T-cell (primary cell): ENCODE results near the gene DAPK1. TPM values are rescaled to one million over a fixed set of nuclear protein-coding genes. Genes with fewer than 3 reads are reported as not detected.

ENCODE experiments used
- ATAC-seq, 4 experiments: fragments of 200-7000 bp in 3 of 4; fragments of 150-1000 bp in 1 of 4; cut with Tn5 transposase; replicated peaks in 1 of 4; 1 replicate in 3 of 4; 2 replicates in 1 of 4; pipeline ENCODE4 v1.10.0; 2021; ENCODE audit warnings: moderate library complexity in 3 of 4, mild to moderate bottlenecking in 2 of 4, moderate number of reproducible peaks in 1 of 4
- CTCF ChIA-PET, 2 donors: fragments of 300-600 bp; sonication (Branson Sonifier 250); formaldehyde crosslinking; loops; one replicate each; lab custom pipeline; 2022; ENCODE audit warnings: antibody characterized with exemption in 2 of 2; lab: Charles Lee
- POLR2A ChIA-PET, 2 donors: fragments of 300-600 bp; sonication (Branson Sonifier 250); formaldehyde crosslinking; loops; one replicate each; lab custom pipeline; 2022; ENCODE audit warnings: antibody characterized with exemption in 2 of 2; lab: Charles Lee
- DNase-seq, 35 experiments: peaks; one replicate each; pipeline versions ENCODE4 v3.0.0 to v3.0.0-alpha.2; 2013 to 2023
- H3K27ac ChIP-seq: one replicate; pipeline ENCODE4 v1.5.1; 2013; ENCODE audit warnings: low read length
- H3K27me3 ChIP-seq, 2 experiments: replicated peaks in 1 of 2; 1 replicate in 1 of 2; 2 replicates in 1 of 2; pipeline versions ENCODE4 v1.6.1 to v1.7.0; 2013; ENCODE audit warnings: low read length in 1 of 2, mixed read lengths in 1 of 2; ENCODE audit not compliant: control insufficient read depth in 2 of 2, insufficient read depth in 2 of 2; ENCODE audit errors: extremely low read depth in 1 of 2
- H3K36me3 ChIP-seq, 2 donors: 1 replicate in 1 of 2; 2 replicates in 1 of 2; pipeline versions ENCODE4 v1.6.1 to v1.7.0; 2013; ENCODE audit warnings: low read length in 1 of 2; ENCODE audit not compliant: control insufficient read depth in 2 of 2, insufficient read depth in 1 of 2; ENCODE audit errors: extremely low read depth in 1 of 2
- H3K4me1 ChIP-seq, 2 experiments: 1 replicate in 1 of 2; 2 replicates in 1 of 2; pipeline versions ENCODE4 v1.6.1 to v1.7.0; 2013; ENCODE audit warnings: low read length in 2 of 2, mixed read lengths in 1 of 2; ENCODE audit not compliant: insufficient read depth in 2 of 2, control insufficient read depth in 1 of 2; ENCODE audit errors: extremely low read depth in 1 of 2
- H3K4me3 ChIP-seq, 2 donors: 1 replicate in 1 of 2; 2 replicates in 1 of 2; pipeline versions ENCODE4 v1.5.1 to v1.7.0; 2013; ENCODE audit warnings: mild to moderate bottlenecking in 2 of 2, low read length in 1 of 2, moderate library complexity in 1 of 2; ENCODE audit not compliant: control insufficient read depth in 1 of 2; ENCODE audit errors: extremely low read depth in 1 of 2
- H3K9me3 ChIP-seq: 2 replicates; pipeline ENCODE4 v1.7.0; 2013
- H3K27ac Mint-ChIP-seq, 2 donors: one replicate each; pipeline ENCODE4 v1.8.0; 2020 to 2021; ENCODE audit warnings: mild to moderate bottlenecking in 2 of 2, mixed read lengths in 2 of 2
- H3K27me3 Mint-ChIP-seq, 2 donors: one replicate each; pipeline ENCODE4 v1.8.0; 2021 to 2022; ENCODE audit warnings: mixed read lengths in 2 of 2
- H3K36me3 Mint-ChIP-seq: one replicate; pipeline ENCODE4 v1.8.0; 2021; ENCODE audit warnings: mixed read lengths
- H3K4me1 Mint-ChIP-seq, 3 donors: one replicate each; pipeline ENCODE4 v1.8.0; 2020 to 2022; ENCODE audit warnings: mixed read lengths in 3 of 3, mild to moderate bottlenecking in 1 of 3
- H3K4me3 Mint-ChIP-seq, 3 donors: one replicate each; pipeline ENCODE4 v1.8.0; 2020 to 2022; ENCODE audit warnings: mild to moderate bottlenecking in 3 of 3, mixed read lengths in 3 of 3, moderate library complexity in 3 of 3
- H3K9me3 Mint-ChIP-seq, 3 donors: one replicate each; pipeline ENCODE4 v1.8.0; 2020 to 2022; ENCODE audit warnings: mixed read lengths in 3 of 3
- WGBS: methylation state at CpG from one replicate; pipeline ENCODE4 v1.1.5; 2013; ENCODE audit warnings: missing lambda C conversion rate; ENCODE audit not compliant: insufficient coverage; 5-methylcytosine and 5-hydroxymethylcytosine counted together
- total RNA-seq, 35 experiments: library from RNA in 6 of 35; stranded (reverse) in 6 of 35; fragments of 120-200 nt in 1 of 35; gene quantifications; one replicate each; pipeline versions ENCODE4 v1.2.1 to v1.2.4 and lab custom pipeline; 2013 to 2026

DAPK1 gene
- total RNA-seq, 5 donors from 2014 or later (not counting 1 experiment from before 2014, with no cell fraction given) = 1.7 to 4.2 (median 2.8) TPM

DNA sequence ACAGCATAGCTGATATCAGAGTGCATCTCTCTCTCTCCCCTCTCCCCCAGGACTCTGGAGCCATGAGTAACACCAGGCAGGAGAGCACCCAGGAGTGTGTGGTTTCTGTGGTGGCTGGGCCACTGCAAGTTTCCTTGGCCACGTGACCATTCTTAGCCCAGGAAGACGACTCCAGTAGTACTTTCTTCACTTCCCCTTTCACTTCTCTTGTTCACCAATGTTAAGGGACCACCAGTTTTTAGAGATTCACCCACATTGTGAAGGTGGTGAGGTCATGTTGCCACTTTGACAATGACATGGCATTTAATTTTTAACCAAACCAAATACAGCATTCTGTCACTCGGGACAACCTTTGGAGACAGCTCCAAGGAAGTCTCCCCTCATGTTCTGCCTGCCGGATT lies 17.9 kb upstream of the DAPK1 start:
- H3K4me3 ChIP-seq = no peak overlapping the region
- no peak overlapping the region for H3K27ac Mint-ChIP-seq
- H3K4me1 Mint-ChIP-seq = peaks cover 0 to 3% (median 0%) of the 10 kb centered on the region in 3 donors
- no CpG with 5 or more reads among the region's 4 CpGs for WGBS
- H3K9me3 Mint-ChIP-seq = no peaks in the 10 kb centered on the region
- H3K9me3 ChIP-seq = no peaks in the 10 kb centered on the region
- CTCF ChIA-PET = no interaction called here
- H3K36me3 ChIP-seq = no peaks in the 10 kb centered on the region
- no peak overlapping the region for H3K4me3 Mint-ChIP-seq
- no peaks in the 10 kb centered on the region for H3K27me3 ChIP-seq
- H3K27me3 Mint-ChIP-seq = peaks cover 0 to 3% of the 10 kb centered on the region in 2 donors
- ATAC-seq = no peak
- no peaks in the 10 kb centered on the region for H3K4me1 ChIP-seq
- H3K27ac ChIP-seq = no peak overlapping the region
- H3K36me3 Mint-ChIP-seq = no peaks in the 10 kb centered on the region
- POLR2A ChIA-PET = no interaction called here
- DNase-seq = peak in 4 of 35 experiments; percentile 3 to 42 (median 9)

DNA sequence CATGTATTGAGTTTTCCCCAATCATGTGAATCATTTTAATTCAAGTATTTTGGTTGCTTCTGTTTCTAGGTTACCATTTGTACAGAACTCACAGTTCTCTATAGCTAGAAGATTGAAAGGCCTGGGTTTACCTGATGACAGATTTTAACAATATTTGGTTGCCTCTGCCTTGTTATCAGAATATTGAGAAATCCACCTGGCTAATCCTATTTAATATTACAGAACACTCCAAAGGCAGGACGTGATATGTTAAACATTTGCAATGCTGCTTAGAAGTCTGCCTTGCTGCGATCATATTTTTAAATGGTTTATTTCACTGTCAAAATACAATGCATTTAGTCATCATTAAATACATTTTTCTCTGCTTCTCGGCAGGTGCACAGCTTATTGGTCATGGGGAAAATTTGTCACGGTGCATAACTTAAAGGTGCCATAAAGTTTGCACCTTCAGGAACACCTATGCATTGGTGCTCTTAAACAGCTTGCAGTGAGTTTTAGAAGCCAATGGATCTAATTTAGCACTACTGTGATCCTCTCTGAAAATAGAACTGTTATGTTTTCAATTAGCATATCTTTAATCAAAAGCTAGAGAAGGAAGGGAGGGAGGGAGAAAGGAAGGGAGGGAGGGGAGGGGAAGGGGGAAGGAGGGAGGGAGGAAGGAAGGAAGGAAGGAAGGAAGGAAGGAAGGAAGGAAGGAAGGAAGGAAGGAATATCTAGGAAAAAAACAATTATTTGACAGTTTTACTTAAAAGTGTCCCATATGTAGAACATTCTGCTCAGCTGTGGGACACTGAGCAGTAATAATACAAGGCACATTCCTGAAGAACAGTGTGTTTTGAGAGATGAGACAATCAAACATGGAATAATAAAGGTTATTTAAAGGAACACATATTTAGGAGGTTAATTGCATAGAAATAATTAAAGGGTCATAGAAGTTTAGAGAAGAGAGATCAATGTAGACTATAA lies 15.5 kb upstream of the DAPK1 start:
- peaks cover 3 to 6% of the 10 kb centered on the region in 2 donors for H3K27me3 Mint-ChIP-seq
- Histone ChIP-seq H3K4me3 (no peak overlapping the region), H3K27ac (no peak overlapping the region), H3K36me3 (no peaks in the 10 kb centered on the region), H3K9me3 (no peaks in the 10 kb centered on the region), H3K4me1 (no peaks in the 10 kb centered on the region), H3K27me3 (no peaks in the 10 kb centered on the region)
- ChIA-PET CTCF (no interaction called here), POLR2A (no interaction called here)
- DNase-seq (no peak), ATAC-seq (no peak)
- 100% methylated on average over 1 of the region's 4 CpGs for WGBS
- H3K9me3 Mint-ChIP-seq = no peaks in the 10 kb centered on the region
- H3K4me3 Mint-ChIP-seq = no peak overlapping the region
- H3K27ac Mint-ChIP-seq = no peak overlapping the region
- H3K4me1 Mint-ChIP-seq = peaks cover 0 to 3% (median 0%) of the 10 kb centered on the region in 3 donors
- H3K36me3 Mint-ChIP-seq = no peaks in the 10 kb centered on the region

DNA sequence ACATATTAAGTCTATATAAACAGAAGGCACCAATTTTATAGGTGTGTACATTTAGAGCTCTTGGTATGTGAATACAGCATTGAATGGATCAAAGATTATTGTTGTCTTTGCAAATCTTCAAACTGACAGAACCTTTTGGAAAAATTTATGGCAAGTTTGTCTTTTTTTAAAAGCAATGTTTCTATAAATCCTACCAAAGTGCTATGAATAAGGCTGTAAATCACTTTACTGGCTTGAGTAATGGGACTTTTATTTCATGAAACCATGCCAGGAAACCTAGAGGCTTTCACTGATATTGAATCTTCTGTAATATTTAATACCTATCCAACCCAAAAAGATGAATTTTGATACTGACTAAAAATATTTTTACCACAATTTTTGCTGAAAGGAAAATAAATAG lies 7.4 kb upstream of the DAPK1 start:
- CTCF ChIA-PET = no interaction called here
- no peaks in the 10 kb centered on the region for H3K36me3 Mint-ChIP-seq
- POLR2A ChIA-PET = no interaction called here

DNA sequence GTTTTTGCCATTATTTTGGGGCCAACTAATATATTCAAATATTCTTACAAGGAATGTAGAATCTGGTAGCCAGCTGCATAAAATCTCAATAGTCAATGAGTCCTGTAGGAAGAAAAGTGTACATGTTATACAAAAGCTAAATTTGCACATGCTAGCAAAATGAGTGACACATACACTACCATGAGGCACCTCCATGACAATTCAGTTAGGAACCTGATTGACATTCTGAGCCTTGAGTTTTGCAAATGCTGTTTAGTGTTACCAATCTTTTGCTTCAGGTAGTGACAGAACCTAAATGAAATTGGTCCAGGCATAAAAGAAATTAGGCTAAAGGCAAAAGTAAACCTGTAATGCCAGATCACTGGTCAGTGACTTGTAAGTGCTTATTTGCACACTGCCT lies 6.8 kb upstream of the DAPK1 start:
- Mint-ChIP-seq H3K4me1 (no peaks in the 10 kb centered on the region), H3K36me3 (no peaks in the 10 kb centered on the region)

More for the DNA sequence above, 7.4 kb upstream of the DAPK1 start:
- ATAC-seq = no peak
- Mint-ChIP-seq H3K27ac (no peak overlapping the region), H3K4me1 (no peaks in the 10 kb centered on the region), H3K4me3 (no peak overlapping the region), H3K27me3 (peaks cover 15 to 19% of the 10 kb centered on the region in 2 donors), H3K9me3 (no peaks in the 10 kb centered on the region)
- no peaks in the 10 kb centered on the region for H3K36me3 ChIP-seq
- no peak overlapping the region for H3K27ac ChIP-seq
- no peaks in the 10 kb centered on the region for H3K4me1 ChIP-seq
- H3K9me3 ChIP-seq = no peaks in the 10 kb centered on the region
- H3K4me3 ChIP-seq = no peak overlapping the region
- no peak for DNase-seq
- H3K27me3 ChIP-seq = peaks cover 0 to 3% of the 10 kb centered on the region in 2 experiments

DNA sequence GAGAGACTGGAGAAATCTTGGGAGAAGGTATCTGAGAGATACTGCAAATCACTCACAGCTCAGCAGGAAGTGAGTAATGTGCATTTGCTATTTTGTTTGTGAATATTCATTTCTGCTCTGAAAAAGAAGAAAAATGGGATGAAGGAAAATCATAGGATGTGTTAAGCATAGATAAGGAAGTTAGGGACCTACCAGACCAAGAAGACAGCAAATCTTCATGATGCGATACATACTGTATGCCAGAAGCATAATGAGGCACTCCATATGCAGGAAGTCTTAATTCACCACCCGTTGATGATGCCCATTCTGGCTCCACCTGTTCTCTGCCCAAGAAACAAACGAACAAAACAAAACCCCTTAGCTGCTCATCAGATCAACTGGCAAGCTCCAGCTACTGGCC lies 6.1 kb upstream of the DAPK1 start:
- no peak for DNase-seq
- H3K4me3 Mint-ChIP-seq = no peak overlapping the region
- H3K36me3 ChIP-seq = no peaks in the 10 kb centered on the region
- H3K9me3 ChIP-seq = no peaks in the 10 kb centered on the region
- no peak overlapping the region for H3K27ac ChIP-seq
- ATAC-seq = no peak
- no peaks in the 10 kb centered on the region for H3K36me3 Mint-ChIP-seq
- no peak overlapping the region for H3K27ac Mint-ChIP-seq
- H3K27me3 Mint-ChIP-seq = peaks cover 23 to 28% of the 10 kb centered on the region in 2 donors
- WGBS = 40% methylated on average over 3 of the region's 3 CpGs
- H3K27me3 ChIP-seq = peaks cover 0 to 7% of the 10 kb centered on the region in 2 experiments
- POLR2A ChIA-PET = no interaction called here
- no peaks in the 10 kb centered on the region for H3K4me1 ChIP-seq
- CTCF ChIA-PET = no interaction called here
- no peaks in the 10 kb centered on the region for H3K4me1 Mint-ChIP-seq
- no peaks in the 10 kb centered on the region for H3K9me3 Mint-ChIP-seq
- H3K4me3 ChIP-seq = no peak overlapping the region

More for the DNA sequence above, 6.8 kb upstream of the DAPK1 start:
- ATAC-seq = no peak
- no peak overlapping the region for H3K27ac Mint-ChIP-seq
- H3K27me3 ChIP-seq = peaks cover 0 to 6% of the 10 kb centered on the region in 2 experiments
- no peaks in the 10 kb centered on the region for H3K4me1 ChIP-seq
- H3K27me3 Mint-ChIP-seq = peaks cover 19 to 24% of the 10 kb centered on the region in 2 donors
- no peaks in the 10 kb centered on the region for H3K9me3 ChIP-seq
- H3K36me3 ChIP-seq = no peaks in the 10 kb centered on the region
- no peak for DNase-seq
- CTCF ChIA-PET = no interaction called here
- H3K9me3 Mint-ChIP-seq = no peaks in the 10 kb centered on the region
- H3K4me3 Mint-ChIP-seq = no peak overlapping the region
- POLR2A ChIA-PET = no interaction called here
- no peak overlapping the region for H3K27ac ChIP-seq
- H3K4me3 ChIP-seq = no peak overlapping the region

DNA sequence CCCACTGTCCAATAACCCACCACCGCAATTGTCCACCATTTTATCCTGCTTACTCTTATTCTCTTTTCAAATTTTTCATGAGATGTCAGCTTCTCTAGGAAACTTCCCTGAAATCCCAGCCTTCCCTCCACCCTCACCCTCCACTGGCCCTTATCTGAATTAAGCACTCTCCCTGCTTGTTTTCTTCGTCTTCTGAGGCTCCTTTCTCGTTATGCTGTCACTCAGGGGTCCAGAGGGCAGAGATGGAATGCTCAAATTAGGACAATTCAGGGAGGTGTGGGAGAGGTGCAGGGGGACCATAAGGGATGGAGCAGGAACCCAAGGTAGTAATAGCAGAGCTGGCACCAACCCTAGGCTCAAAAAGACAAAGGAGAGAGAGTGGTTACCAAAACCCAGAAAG lies 5.0 kb upstream of the DAPK1 start:
- Histone ChIP-seq H3K27ac (no peak overlapping the region), H3K27me3 (peaks cover 0 to 13% of the 10 kb centered on the region in 2 experiments), H3K4me3 (no peak overlapping the region), H3K9me3 (no peaks in the 10 kb centered on the region), H3K4me1 (peaks cover 2 to 6% of the 10 kb centered on the region in 2 experiments), H3K36me3 (no peaks in the 10 kb centered on the region)
- no peak for ATAC-seq
- DNase-seq = no peak
- Mint-ChIP-seq H3K27me3 (peaks cover 28 to 31% of the 10 kb centered on the region in 2 donors), H3K36me3 (no peaks in the 10 kb centered on the region), H3K27ac (no peak overlapping the region), H3K4me3 (no peak overlapping the region), H3K4me1 (peaks cover 0 to 4% (median 3%) of the 10 kb centered on the region in 3 donors), H3K9me3 (no peaks in the 10 kb centered on the region)
- POLR2A ChIA-PET = no interaction called here
- 100% methylated on average over 1 of the region's 3 CpGs for WGBS
- CTCF ChIA-PET = no interaction called here
